HG03064 (cell line): ENCODE measurements around the gene GRK6.
"Not testable (repeated sequence)": the region's sequence is repeated elsewhere in the genome, so short reads cannot be mapped to it uniquely, and the experiment has no call there.

Source experiments
- ATAC-seq: cut with Tn5 transposase; IDR thresholded peaks from one replicate; pipeline ENCODE4 v1.9.1; 2021; ENCODE audit warnings: low read depth; ENCODE audit not compliant: unreplicated experiment

Gene GRK6

GRCh38 chr5:177483042-177483441 lies 56.6 kb downstream of the GRK6 start:
- no peak for ATAC-seq

- ATAC-seq, result no peak
These were observed 57.8 kb downstream of the GRK6 start for GRCh38 chr5:177483994-177484901.

GRCh38 chr5:177484902-177485549 lies 58.5 kb downstream of the GRK6 start:
- no peak for ATAC-seq

- not testable (repeated sequence) for ATAC-seq
These were observed 59.3 kb downstream of the GRK6 start for GRCh38 chr5:177485753-177486152.

GRCh38 chr5:177486256-177486655 lies 59.8 kb downstream of the GRK6 start:
- no peak for ATAC-seq

- no peak for ATAC-seq
These were observed 60.7 kb downstream of the GRK6 start for GRCh38 chr5:177487144-177487543.

- ATAC-seq, result no peak
These were observed 61.5 kb downstream of the GRK6 start for GRCh38 chr5:177487975-177488374.

GRCh38 chr5:177489119-177489716 lies 62.7 kb downstream of the GRK6 start:
- no peak for ATAC-seq

GRCh38 chr5:177490311-177490991 lies 64.0 kb downstream of the GRK6 start:
- ATAC-seq, result no peak

GRCh38 chr5:177490992-177491391 lies 64.5 kb downstream of the GRK6 start:
- no peak for ATAC-seq

GRCh38 chr5:177491429-177491945 lies 65.0 kb downstream of the GRK6 start:
- ATAC-seq, result no peak

- ATAC-seq, result no peak
These were observed 65.7 kb downstream of the GRK6 start for GRCh38 chr5:177491983-177492746.
